Hepatocyte (in vitro differentiated cells): ENCODE data around the gene STAMBP. TPM values are rescaled to one million over a fixed set of nuclear protein-coding genes. Genes with fewer than 3 reads are reported as not detected.

Experiments
- DNase-seq: peaks from one replicate; pipeline ENCODE4 v3.0.0-alpha.2; 2016; ENCODE audit warnings: low spot score
- H2AFZ ChIP-seq: fragments of 200-600 bp; sonication (generic); 2 replicates; pipeline ENCODE4 v1.6.0; 2016; ENCODE audit warnings: antibody characterized with exemption, mild to moderate bottlenecking
- H3K27ac ChIP-seq: fragments of 200-600 bp; sonication (generic); 2 replicates; pipeline ENCODE4 v1.5.1; 2016; ENCODE audit warnings: mild to moderate bottlenecking
- H3K27me3 ChIP-seq: fragments of 200-600 bp; sonication (generic); 2 replicates; pipeline ENCODE4 v1.6.1; 2016
- H3K36me3 ChIP-seq: fragments of 200-600 bp; sonication (generic); replicated peaks from 2 replicates; pipeline ENCODE4 v1.5.1; 2016; ENCODE audit warnings: low read depth; ENCODE audit not compliant: insufficient read depth
- H3K4me1 ChIP-seq: fragments of 200-600 bp; sonication (generic); 2 replicates; pipeline ENCODE4 v1.5.1; 2016; ENCODE audit warnings: mild to moderate bottlenecking, moderate library complexity; ENCODE audit not compliant: insufficient read depth
- H3K4me2 ChIP-seq: fragments of 200-600 bp; sonication (generic); 2 replicates; pipeline ENCODE4 v1.6.0; 2016
- H3K4me3 ChIP-seq: fragments of 200-600 bp; sonication (generic); 2 replicates; pipeline ENCODE4 v1.5.1; 2016; ENCODE audit warnings: mild to moderate bottlenecking
- H3K79me2 ChIP-seq: fragments of 200-600 bp; sonication (generic); 2 replicates; pipeline ENCODE4 v1.6.0; 2017; ENCODE audit warnings: mild to moderate bottlenecking
- H3K9me2 ChIP-seq: fragments of 200-600 bp; sonication (generic); replicated peaks from 2 replicates; pipeline ENCODE4 v1.6.0; 2017; ENCODE audit warnings: mild to moderate bottlenecking; ENCODE audit not compliant: insufficient read depth
- H3K9me3 ChIP-seq: fragments of 200-600 bp; sonication (generic); 2 replicates; pipeline ENCODE4 v1.5.1; 2016; ENCODE audit warnings: low read depth, mild to moderate bottlenecking
- H4K20me1 ChIP-seq: fragments of 200-600 bp; sonication (generic); 2 replicates; pipeline ENCODE4 v1.6.0; 2016; ENCODE audit warnings: mild to moderate bottlenecking; ENCODE audit not compliant: insufficient read depth, poor library complexity, severe bottlenecking
- CTCF ChIP-seq: fragments of 200-600 bp; sonication (generic); IDR thresholded peaks from 2 replicates; pipeline ENCODE4 v1.5.1; 2016; ENCODE audit warnings: antibody characterized with exemption, mild to moderate bottlenecking; ENCODE audit not compliant: poor library complexity
- EZH2 ChIP-seq: fragments of 200-600 bp; sonication (generic); IDR thresholded peaks from 2 replicates; pipeline ENCODE4 v1.6.1; 2016; ENCODE audit warnings: antibody characterized with exemption, mild to moderate bottlenecking, borderline replicate concordance
- EZH2phosphoT487 ChIP-seq: fragments of 200-600 bp; sonication (generic); IDR thresholded peaks from one replicate; pipeline ENCODE4 v1.6.1; 2018; ENCODE audit warnings: antibody characterized with exemption, mild to moderate bottlenecking, low read depth, moderate library complexity; ENCODE audit not compliant: unreplicated experiment, severe bottlenecking
- WGBS: methylation state at CpG from one replicate; pipeline ENCODE4 v1.1.6; 2016; ENCODE audit warnings: low lambda C conversion rate; ENCODE audit errors: missing lambda C conversion rate; 5-methylcytosine and 5-hydroxymethylcytosine counted together
- polyA plus RNA-seq: library from polyadenylated mRNA; unstranded; fragments of >200 nt; fragmentation: Nextera tagmentation; extraction: Ambion mirVana; gene quantifications from 2 replicates; pipeline ENCODE4 v1.2.1, GENCODE V29; 2016
- total RNA-seq: library from RNA; depleted of rRNA; stranded (reverse); fragments of >200 nt; gene quantifications from 2 replicates; pipeline ENCODE4 v1.2.3, GENCODE V29; 2014

Gene STAMBP
- total and polyA plus RNA-seq, 2 experiments from 2014 or later = 34.3 to 43.0 TPM

- Histone ChIP-seq H2AFZ (no peak overlapping the region), H3K9me2 (no peaks in the 10 kb centered on the region), H3K9me3 (no peaks in the 10 kb centered on the region), H3K36me3 (no peaks in the 10 kb centered on the region), H3K27ac (no peak overlapping the region), H3K4me2 (no peak overlapping the region), H3K27me3 (no peaks in the 10 kb centered on the region), H3K4me1 (no peaks in the 10 kb centered on the region), H3K79me2 (no peaks in the 10 kb centered on the region), H3K4me3 (no peak overlapping the region), H4K20me1 (no peaks in the 10 kb centered on the region)
- TF ChIP-seq CTCF (no peak), EZH2phosphoT487 (no peak), EZH2 (no peak)
- no peak for DNase-seq
Measured at GRCh38 chr2:73856214-73856613, 27.5 kb downstream of the STAMBP start.

GRCh38 chr2:73859721-73860586 is 31.2 kb downstream of the STAMBP start:
- H2AFZ ChIP-seq = no peak overlapping the region
- no peaks in the 10 kb centered on the region for H3K36me3 ChIP-seq
- H3K79me2 ChIP-seq = no peaks in the 10 kb centered on the region
- no peak overlapping the region for H3K4me2 ChIP-seq
- 91% methylated on average over 6 of the region's 6 CpGs for WGBS
- TF ChIP-seq EZH2 (no peak), EZH2phosphoT487 (no peak), CTCF (no peak)
- DNase-seq = peak; percentile 51
- H3K27me3 ChIP-seq = no peaks in the 10 kb centered on the region
- no peaks in the 10 kb centered on the region for H3K9me3 ChIP-seq
- H3K4me3 ChIP-seq = no peak overlapping the region
- no peak overlapping the region for H3K27ac ChIP-seq
- no peaks in the 10 kb centered on the region for H3K9me2 ChIP-seq
- H3K4me1 ChIP-seq = no peaks in the 10 kb centered on the region
- H4K20me1 ChIP-seq = no peaks in the 10 kb centered on the region

GRCh38 chr2:73862987-73863386 is 34.2 kb downstream of the STAMBP start:
- peaks cover 5% of the 10 kb centered on the region for H3K36me3 ChIP-seq
- TF ChIP-seq EZH2 (no peak), EZH2phosphoT487 (no peak), CTCF (no peak)
- no peaks in the 10 kb centered on the region for H4K20me1 ChIP-seq
- H3K9me2 ChIP-seq = no peaks in the 10 kb centered on the region
- no peaks in the 10 kb centered on the region for H3K9me3 ChIP-seq
- H3K27ac ChIP-seq = no peak overlapping the region
- WGBS = 89% methylated on average over 2 of the region's 2 CpGs
- no peak overlapping the region for H3K4me2 ChIP-seq
- H3K79me2 ChIP-seq = no peaks in the 10 kb centered on the region
- no peaks in the 10 kb centered on the region for H3K4me1 ChIP-seq
- no peak for DNase-seq
- no peaks in the 10 kb centered on the region for H3K27me3 ChIP-seq
- no peak overlapping the region for H3K4me3 ChIP-seq
- no peak overlapping the region for H2AFZ ChIP-seq
